Measurements from ENCODE around the gene PDZK1.
A peak's percentile ranks its signal among the peaks of the same experiment; 100 is the strongest.
"Not testable (repeated sequence)": the region's sequence is repeated elsewhere in the genome, so short reads cannot be mapped to it uniquely, and the experiment has no call there.

PDZK1 gene

GRCh38 chr1:145730900-145731299, 23.7 kb upstream of the PDZK1 start:
- no peak overlapping the region for H3K4me3 ChIP-seq (replicated peaks; ENCODE audit: low read depth, low read length)
- DNase-seq (ENCODE audit: low read depth): no peak
- TF ChIP-seq CTCF (IDR thresholded peaks at IDR 0.05; ENCODE audit: low read length, missing control alignments): no peak

- no peak for DNase-seq (ENCODE audit: low read depth)
- no peak overlapping the region for H3K4me3 ChIP-seq (replicated peaks; ENCODE audit: low read depth, low read length)
- TF ChIP-seq CTCF (IDR thresholded peaks at IDR 0.05; ENCODE audit: low read length, missing control alignments): no peak
Observed at GRCh38 chr1:145730467-145730866, 23.3 kb upstream of the PDZK1 start.

- no peak overlapping the region for H3K4me3 ChIP-seq (replicated peaks; ENCODE audit: low read depth, low read length)
- no peak for DNase-seq (ENCODE audit: low read depth)
- TF ChIP-seq CTCF (IDR thresholded peaks at IDR 0.05; ENCODE audit: low read length, missing control alignments): no peak
Observed at GRCh38 chr1:145729666-145730436, 22.7 kb upstream of the PDZK1 start.

DNA sequence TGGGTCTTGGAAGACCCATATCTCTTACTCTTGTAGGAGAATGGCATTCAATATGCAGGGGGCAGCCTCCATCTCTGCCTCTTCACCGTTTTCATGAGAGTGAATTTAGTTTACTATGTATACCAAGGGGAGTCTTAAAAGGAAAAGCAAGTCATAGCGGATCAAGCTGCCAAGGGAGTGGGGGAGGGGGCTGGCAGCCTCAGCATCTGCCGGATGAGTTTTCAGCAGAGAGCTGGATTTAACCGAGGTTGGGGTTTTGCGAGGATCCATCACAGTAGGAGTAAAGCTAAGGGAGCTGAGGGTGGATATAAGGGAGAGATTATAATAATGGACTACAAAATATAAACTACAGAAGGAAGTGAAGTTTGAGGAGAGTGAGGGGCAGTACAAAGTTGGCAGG, 22.0 kb upstream of the PDZK1 start:
- H3K4me3 ChIP-seq (replicated peaks; ENCODE audit: low read depth, low read length): no peak overlapping the region
- no peak for TF ChIP-seq CTCF (IDR thresholded peaks at IDR 0.05; ENCODE audit: low read length, missing control alignments)
- peak; percentile 21 for DNase-seq (ENCODE audit: low read depth)

- not testable (repeated sequence) for DNase-seq (ENCODE audit: low read depth); H3K4me3 ChIP-seq (replicated peaks; ENCODE audit: low read depth, low read length)
Observed at GRCh38 chr1:145726193-145726592, 19.0 kb upstream of the PDZK1 start.

GRCh38 chr1:145720878-145721671, 13.9 kb upstream of the PDZK1 start:
- peak; percentile 46 for DNase-seq (ENCODE audit: low read depth)
- TF ChIP-seq CTCF (IDR thresholded peaks at IDR 0.05; ENCODE audit: low read length, missing control alignments): peak; percentile 69
- H3K4me3 ChIP-seq (replicated peaks; ENCODE audit: low read depth, low read length): peak overlapping the region; percentile 47

GRCh38 chr1:145720556-145720877, 13.3 kb upstream of the PDZK1 start:
- no peak overlapping the region for H3K4me3 ChIP-seq (replicated peaks; ENCODE audit: low read depth, low read length)
- no peak for TF ChIP-seq CTCF (IDR thresholded peaks at IDR 0.05; ENCODE audit: low read length, missing control alignments)
- peak; percentile 61 for DNase-seq (ENCODE audit: low read depth)
